ENCODE results near the gene TOB1. TPM values are rescaled to one million over a fixed set of nuclear protein-coding genes. Genes with fewer than 3 reads are reported as not detected.

The TOB1 gene
- total and polyA plus RNA-seq, 2 of the 4 experiments (the other 2 are of a cell fraction): 4.3 to 9.0 TPM

DNA sequence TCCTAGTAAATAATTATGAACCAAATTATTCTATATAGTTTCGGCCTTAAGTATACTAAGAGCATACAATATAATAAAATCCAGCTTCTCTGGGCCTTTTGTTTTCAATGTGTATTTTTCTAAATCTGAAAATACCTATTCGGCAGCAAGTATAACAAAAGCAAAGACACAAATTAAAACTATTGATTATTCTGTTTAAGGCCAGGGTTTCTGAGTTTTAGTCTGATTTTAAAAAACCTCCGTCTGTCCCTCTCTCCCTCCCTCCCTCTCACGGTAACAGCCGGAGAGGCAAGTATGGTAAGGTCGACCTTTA is 1.5 kb downstream of the TOB1 start (continued):
- no peak for TF ChIP-seq MXI1 (IDR thresholded peaks at IDR 0.05; ENCODE audit: borderline replicate concordance, low read depth, low read length)
- no peak for TF ChIP-seq MAFK (IDR thresholded peaks at IDR 0.05; ENCODE audit: low read depth, low read length)
- no peak for TF ChIP-seq NFE2L2 (IDR thresholded peaks at IDR 0.05; ENCODE audit: low read depth, low read length)

DNA sequence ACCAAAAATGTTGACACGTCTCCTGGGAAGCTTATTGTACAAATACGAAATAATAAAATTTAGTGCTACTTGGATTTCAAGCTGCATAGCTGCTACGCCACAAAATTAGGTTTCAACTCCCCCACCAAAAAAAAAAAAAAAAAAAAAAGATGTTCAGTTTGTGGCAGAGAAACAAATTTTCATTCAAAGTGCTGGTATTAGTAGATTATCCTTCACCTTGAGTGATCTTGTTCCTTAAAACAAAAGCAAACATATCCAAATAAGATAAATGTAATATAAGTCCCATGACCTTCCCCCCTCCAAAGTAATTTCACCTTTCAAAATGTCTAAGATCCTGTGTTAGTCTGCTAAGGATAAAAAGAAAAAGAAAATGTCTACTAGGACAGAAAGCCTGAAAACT is 2.2 kb downstream of the TOB1 start:
- peaks cover 6% of the 10 kb centered on the region; the same call in 1 of the 2 replicates for H3K9me1 ChIP-seq (ENCODE audit: insufficient read depth, low read length)
- no peak overlapping the region for H3K56ac ChIP-seq (ENCODE audit: extremely low read depth, insufficient read depth, low read length)
- H3K4me1 ChIP-seq (ENCODE audit: control insufficient read depth, insufficient read depth, low read length): peaks cover 4% of the 10 kb centered on the region
- H4K5ac ChIP-seq (ENCODE audit: low read depth, low read length): no peak overlapping the region
- H3K4me2 ChIP-seq (ENCODE audit: low read depth, low read length): peak overlapping the region; percentile 17; the same call in 1 of the 2 replicates
- ChIA-PET CTCF (interaction anchor here (0.5 to 4.2 kb wide), 6 partner anchors 11 to 1956 kb away, joined by 3 to 20 read pairs (median 3); partner anchors contain the start of gene UBE2Z), POLR2A (ENCODE audit: unreplicated experiment) (interaction anchor here (0.5 to 1.9 kb wide), 4 partner anchors 11 to 86 kb away, joined by 3 to 9 read pairs (median 4); no protein-coding TSS in a partner anchor)
- H2AK5ac ChIP-seq (ENCODE audit: low read depth, low read length): no peak overlapping the region
- no peak overlapping the region for H2BK15ac ChIP-seq (ENCODE audit: low read depth, low read length)
- H3K27me3 ChIP-seq (ENCODE audit: control insufficient read depth, insufficient read depth, low read length): no peaks in the 10 kb centered on the region
- H2BK120ac ChIP-seq (ENCODE audit: low read depth, low read length): no peak overlapping the region
- dilution Hi-C loops (cut with HindIII; ENCODE audit: low sequenced_read_pairs, unreplicated experiment): no loop called here
- H3K79me1 ChIP-seq (ENCODE audit: low read depth in 1 of 2, low read length in 2 of 2): peaks cover 16 to 24% of the 10 kb centered on the region in 2 experiments
- intact Hi-C loops (cut with micrococcal nuclease): loop anchor here (2.0 to 10.0 kb wide), 2 partner anchors 87 to 251 kb away; no protein-coding TSS in a partner anchor
- no peak overlapping the region for H2BK5ac ChIP-seq (ENCODE audit: low read depth, low read length, poor library complexity, severe bottlenecking)
- H4K20me1 ChIP-seq (ENCODE audit: insufficient read depth, low read length): peaks cover 29% of the 10 kb centered on the region; the same call in 1 of the 2 replicates
- H3K14ac ChIP-seq (replicated peaks; ENCODE audit: low read depth, low read length): no peak overlapping the region
- no peak overlapping the region for H3K4me3 ChIP-seq (ENCODE audit: insufficient read depth, low read depth, low read length)
- BruUV-seq (replicated peaks): no TSS peak
- no peaks in the 10 kb centered on the region for H3K9me3 ChIP-seq (ENCODE audit: control insufficient read depth, insufficient read depth, low read length)
- ATAC-seq (ENCODE audit: low read depth) (no peak), DNase-seq (no peak)
- no peak overlapping the region for H4K91ac ChIP-seq (ENCODE audit: insufficient read depth, low read depth, low read length)
- in situ Hi-C loops (cut with MboI; ENCODE audit: low sequenced_read_pairs): loop anchor here (5.0 to 10.0 kb wide), 2 partner anchors 93 to 281 kb away; no protein-coding TSS in a partner anchor
- H3K27ac ChIP-seq (ENCODE audit: insufficient read depth, low read length): no peak overlapping the region
- no peak overlapping the region for H4K8ac ChIP-seq (ENCODE audit: low read depth in 2 of 2, low read length in 2 of 2)
- no peak overlapping the region for H3K4ac ChIP-seq (ENCODE audit: low read depth, low read length)
- peaks cover 6% of the 10 kb centered on the region for H3K36me3 ChIP-seq (ENCODE audit: control insufficient read depth, insufficient read depth, low read length)
- no peak overlapping the region for H2AK9ac ChIP-seq (replicated peaks; ENCODE audit: low read depth, low read length, poor library complexity)
- no peak overlapping the region for H3K18ac ChIP-seq (ENCODE audit: low read depth, low read length)
- H2AFZ ChIP-seq (replicated peaks; ENCODE audit: low read length, poor library complexity): no peak overlapping the region
- TF ChIP-seq RCOR1 (IDR thresholded peaks at IDR 0.05; ENCODE audit: insufficient replicate concordance, low read length) (no peak), CHD1 (IDR thresholded peaks at IDR 0.05; ENCODE audit: low read depth, low read length) (no peak), MAZ (IDR thresholded peaks at IDR 0.05; ENCODE audit: borderline replicate concordance, low read depth, low read length) (no peak), RAD21 (IDR thresholded peaks at IDR 0.05; ENCODE audit: low read length) (no peak), CEBPB (IDR thresholded peaks at IDR 0.05; ENCODE audit: low read depth, low read length) (no peak), USF2 (IDR thresholded peaks at IDR 0.05; ENCODE audit: low read depth, low read length) (no peak), NFE2L2 (IDR thresholded peaks at IDR 0.05; ENCODE audit: low read depth, low read length) (no peak), BHLHE40 (IDR thresholded peaks at IDR 0.05; ENCODE audit: low read depth, low read length) (no peak), CTCF (conservative IDR thresholded peaks at IDR 0.05; ENCODE audit: low read depth, low read length) (no peak), POLR2A (IDR thresholded peaks at IDR 0.05; ENCODE audit: low read depth, low read length) (no peak), FOS (IDR thresholded peaks at IDR 0.05; ENCODE audit: low read depth, low read length) (no peak)
- TF ChIP-seq, protein P1, sequence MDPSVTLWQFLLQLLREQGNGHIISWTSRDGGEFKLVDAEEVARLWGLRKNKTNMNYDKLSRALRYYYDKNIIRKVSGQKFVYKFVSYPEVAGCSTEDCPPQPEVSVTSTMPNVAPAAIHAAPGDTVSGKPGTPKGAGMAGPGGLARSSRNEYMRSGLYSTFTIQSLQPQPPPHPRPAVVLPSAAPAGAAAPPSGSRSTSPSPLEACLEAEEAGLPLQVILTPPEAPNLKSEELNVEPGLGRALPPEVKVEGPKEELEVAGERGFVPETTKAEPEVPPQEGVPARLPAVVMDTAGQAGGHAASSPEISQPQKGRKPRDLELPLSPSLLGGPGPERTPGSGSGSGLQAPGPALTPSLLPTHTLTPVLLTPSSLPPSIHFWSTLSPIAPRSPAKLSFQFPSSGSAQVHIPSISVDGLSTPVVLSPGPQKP (IDR thresholded peaks at IDR 0.05; ENCODE audit: borderline replicate concordance, low read depth, low read length): no peak
- no peak overlapping the region for H3K9ac ChIP-seq (ENCODE audit: low read depth, low read length)
- H3K23ac ChIP-seq (ENCODE audit: low read depth, low read length): no peak overlapping the region
- no peak overlapping the region for H2BK20ac ChIP-seq (ENCODE audit: low read depth, low read length)
- no CpG with 5 or more reads among the region's 3 CpGs for WGBS, 2 experiments (ENCODE audit: extremely low coverage in 2 of 2, insufficient read length in 1 of 2)
